ENCODE results near the gene PTPMT1.

The PTPMT1 gene

GRCh38 chr11:47578524-47579494 is 13.4 kb downstream of the PTPMT1 start, which contains the start of the genes KBTBD4 and NDUFS3:
Gene KBTBD4, minus strand, starts transcription at chr11:47578970. Its CDS starts 19 bp downstream, at chr11:47578951.
Gene NDUFS3, plus strand, starts transcription at chr11:47579074. Its CDS starts 18 bp downstream, at chr11:47579092.
- DNase-seq (ENCODE audit: low read depth in 2 of 3, low spot score in 2 of 3), result peak; percentile 76 to 93 (median 93)

- DNase-seq (ENCODE audit: low read depth in 2 of 3, low spot score in 2 of 3), result no peak
Measured at GRCh38 chr11:47583844-47584243, 18.4 kb downstream of the PTPMT1 start.

- DNase-seq (ENCODE audit: low read depth in 2 of 3, low spot score in 2 of 3), result no peak
Measured at GRCh38 chr11:47586098-47586855, 20.9 kb downstream of the PTPMT1 start, which contains the start of gene FAM180B. Gene FAM180B, plus strand, starts transcription at chr11:47586678. Its CDS starts 91 bp downstream, at chr11:47586769.

- no peak for DNase-seq (ENCODE audit: low read depth in 2 of 3, low spot score in 2 of 3)
Measured at GRCh38 chr11:47587039-47587716, 21.8 kb downstream of the PTPMT1 start.

GRCh38 chr11:47587723-47588326 is 22.4 kb downstream of the PTPMT1 start:
- DNase-seq (ENCODE audit: low read depth in 2 of 3, low spot score in 2 of 3), result no peak

- DNase-seq (ENCODE audit: low read depth in 2 of 3, low spot score in 2 of 3), result no peak
Measured at GRCh38 chr11:47589118-47589517, 23.7 kb downstream of the PTPMT1 start.

- DNase-seq (ENCODE audit: low read depth in 2 of 3, low spot score in 2 of 3), result no peak
Measured at GRCh38 chr11:47589584-47589976, 24.2 kb downstream of the PTPMT1 start.

GRCh38 chr11:47589977-47590861 is 24.8 kb downstream of the PTPMT1 start:
- DNase-seq (ENCODE audit: low read depth in 2 of 3, low spot score in 2 of 3), result no peak

GRCh38 chr11:47591764-47592163 is 26.4 kb downstream of the PTPMT1 start:
- DNase-seq (ENCODE audit: low read depth in 2 of 3, low spot score in 2 of 3), result no peak

GRCh38 chr11:47592251-47592650 is 26.9 kb downstream of the PTPMT1 start:
- DNase-seq (ENCODE audit: low read depth in 2 of 3, low spot score in 2 of 3), result no peak

- DNase-seq (ENCODE audit: low read depth in 2 of 3, low spot score in 2 of 3), result no peak
Measured at GRCh38 chr11:47592970-47593369, 27.6 kb downstream of the PTPMT1 start.

GRCh38 chr11:47593492-47593933 is 28.1 kb downstream of the PTPMT1 start:
- no peak for DNase-seq (ENCODE audit: low read depth in 2 of 3, low spot score in 2 of 3)

- no peak for DNase-seq (ENCODE audit: low read depth in 2 of 3, low spot score in 2 of 3)
Measured at GRCh38 chr11:47593934-47594855, 28.8 kb downstream of the PTPMT1 start, which contains the start of gene C1QTNF4. Gene C1QTNF4, minus strand, starts transcription at chr11:47594411. Its CDS starts 3,601 bp downstream, at chr11:47590810.

- no peak for DNase-seq (ENCODE audit: low read depth in 2 of 3, low spot score in 2 of 3)
Measured at GRCh38 chr11:47595029-47595428, 29.6 kb downstream of the PTPMT1 start.

GRCh38 chr11:47595967-47596366 is 30.6 kb downstream of the PTPMT1 start:
- no peak for DNase-seq (ENCODE audit: low read depth in 2 of 3, low spot score in 2 of 3)

- no peak for DNase-seq (ENCODE audit: low read depth in 2 of 3, low spot score in 2 of 3)
Measured at GRCh38 chr11:47599902-47600301, 34.5 kb downstream of the PTPMT1 start.

GRCh38 chr11:47603295-47603694 is 37.9 kb downstream of the PTPMT1 start:
- no peak for DNase-seq (ENCODE audit: low read depth in 2 of 3, low spot score in 2 of 3)

- DNase-seq (ENCODE audit: low read depth in 2 of 3, low spot score in 2 of 3), result no peak
Measured at GRCh38 chr11:47605921-47606320, 40.5 kb downstream of the PTPMT1 start.

Measured in activated CD8-positive, alpha-beta memory T cell treated with anti-CD3 and anti-CD28 coated beads for 48 hours (primary cell).